Measurements from ENCODE around the gene OPTN.

The OPTN gene

GRCh38 chr10:13102002-13102794 is 2.2 kb downstream of the OPTN start:
- TF ChIP-seq ZFX (IDR thresholded peaks at IDR 0.05) (no peak), CTCF (conservative IDR thresholded peaks at IDR 0.05) (no peak)
- no peak overlapping the region for H3K27ac ChIP-seq

GRCh38 chr10:13103554-13103953 is 3.6 kb downstream of the OPTN start:
- TF ChIP-seq CTCF (conservative IDR thresholded peaks at IDR 0.05) (no peak), ZFX (IDR thresholded peaks at IDR 0.05) (no peak)
- no peak overlapping the region for H3K27ac ChIP-seq

GRCh38 chr10:13104697-13105096 is 4.7 kb downstream of the OPTN start:
- no peak overlapping the region for H3K27ac ChIP-seq
- TF ChIP-seq ZFX (IDR thresholded peaks at IDR 0.05) (no peak), CTCF (conservative IDR thresholded peaks at IDR 0.05) (no peak)

DNA sequence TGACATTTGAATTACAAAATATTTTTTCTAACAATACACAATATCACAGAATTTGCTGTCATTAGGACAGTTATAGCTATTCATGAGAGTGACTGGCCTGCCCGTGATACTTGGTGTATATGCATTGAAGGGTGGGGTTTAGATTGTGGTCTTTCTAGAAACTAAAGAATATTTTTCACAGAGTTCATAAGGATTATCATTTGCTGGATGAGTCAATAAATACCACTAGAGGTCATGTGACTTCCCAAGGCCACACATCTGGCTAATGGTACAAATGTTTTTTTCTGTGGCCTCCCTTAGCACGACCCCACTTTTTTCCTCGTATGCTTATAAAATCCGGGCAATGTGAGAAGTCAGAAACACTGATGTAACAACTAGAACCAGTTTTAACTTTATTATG is 5.2 kb downstream of the OPTN start:
- H3K27ac ChIP-seq: no peak overlapping the region
- TF ChIP-seq ZFX (IDR thresholded peaks at IDR 0.05) (no peak), CTCF (conservative IDR thresholded peaks at IDR 0.05) (no peak)

GRCh38 chr10:13106387-13107045 is 6.6 kb downstream of the OPTN start:
- H3K27ac ChIP-seq: no peak overlapping the region
- TF ChIP-seq CTCF (conservative IDR thresholded peaks at IDR 0.05) (no peak), ZFX (IDR thresholded peaks at IDR 0.05) (no peak)

- TF ChIP-seq CTCF (conservative IDR thresholded peaks at IDR 0.05) (no peak), ZFX (IDR thresholded peaks at IDR 0.05) (no peak)
- H3K27ac ChIP-seq: no peak overlapping the region
Observed at GRCh38 chr10:13110908-13111307, 10.9 kb downstream of the OPTN start.

- TF ChIP-seq ZFX (IDR thresholded peaks at IDR 0.05) (no peak), CTCF (conservative IDR thresholded peaks at IDR 0.05) (no peak)
Observed at GRCh38 chr10:13113544-13113943, 13.6 kb downstream of the OPTN start.

More at GRCh38 chr10:13113544-13113943, 13.6 kb downstream of the OPTN start:
- H3K27ac ChIP-seq: no peak overlapping the region

All from C4-2B (cell line).